H1 (cell line): ENCODE measurements around the gene TPSAB1. TPM values are rescaled to one million over a fixed set of nuclear protein-coding genes. Genes with fewer than 3 reads are reported as not detected.
"Not testable (repeated sequence)": the region's sequence is repeated elsewhere in the genome, so short reads cannot be mapped to it uniquely, and the experiment has no call there.

Experiments used
- CTCF ChIA-PET: fragments of 300-600 bp; sonication (Branson Sonifier 250); formaldehyde crosslinking; loops from one replicate; lab custom pipeline; 2021; ENCODE audit not compliant: partially characterized antibody; lab: Charles Lee
- POLR2A ChIA-PET: fragments of 300-600 bp; sonication (Branson Sonifier 250); formaldehyde crosslinking; loops from one replicate; lab custom pipeline; 2021; ENCODE audit warnings: inconsistent platforms; ENCODE audit not compliant: partially characterized antibody; lab: Charles Lee
- DNase-seq, 2 experiments: peaks; one replicate each; pipeline versions ENCODE4 v3.0.0 to v3.0.0-alpha.2; 2010 to 2022; ENCODE audit warnings: low spot score in 2 of 2, low read depth in 1 of 2, mixed read lengths in 1 of 2
- FAIRE-seq: peaks from 2 replicates; lab custom pipeline; 2011; peaks lifted over from hg19 to GRCh38; lab: Jason Lieb, UNC
- H2AFZ ChIP-seq: 2 replicates; pipeline ENCODE4 v1.8.1; 2012; ENCODE audit warnings: low read length, inconsistent platforms
- H2AK5ac ChIP-seq: 2 replicates; pipeline ENCODE4 v1.6.1; 2013; ENCODE audit warnings: low read depth, low read length
- H2BK120ac ChIP-seq: replicated peaks from 2 replicates; pipeline ENCODE3; 2013; ENCODE audit warnings: low read depth, low read length, inconsistent platforms
- H2BK12ac ChIP-seq: 2 replicates; pipeline ENCODE4 v1.6.1; 2013; ENCODE audit warnings: low read depth, low read length
- H2BK15ac ChIP-seq: 2 replicates; pipeline ENCODE4 v1.6.1; 2013; ENCODE audit warnings: low read length
- H2BK20ac ChIP-seq: 2 replicates; pipeline ENCODE4 v1.6.1; 2013; ENCODE audit warnings: low read length
- H2BK5ac ChIP-seq: 2 replicates; pipeline ENCODE4 v1.6.1; 2013; ENCODE audit warnings: low read depth, low read length
- H3K14ac ChIP-seq: 2 replicates; pipeline ENCODE4 v1.6.1; 2013; ENCODE audit warnings: inconsistent platforms; ENCODE audit not compliant: insufficient read length
- H3K18ac ChIP-seq: 2 replicates; pipeline ENCODE4 v1.6.1; 2013; ENCODE audit warnings: low read length; ENCODE audit errors: extremely low read depth
- H3K23ac ChIP-seq: 2 replicates; pipeline ENCODE4 v1.6.1; 2013; ENCODE audit warnings: inconsistent platforms; ENCODE audit not compliant: insufficient read length
- H3K23me2 ChIP-seq: 2 replicates; pipeline ENCODE4 v1.6.1; 2013; ENCODE audit warnings: low read depth, low read length
- H3K27ac ChIP-seq: 2 replicates; pipeline ENCODE4 v1.6.1; 2011; ENCODE audit warnings: low read depth, low read length, inconsistent platforms
- H3K27me3 ChIP-seq, 4 experiments: replicated peaks in 1 of 4; 1 replicate in 1 of 4; 2 replicates in 3 of 4; pipeline versions ENCODE4 v1.6.1 to v1.8.1; 2011 to 2013; ENCODE audit warnings: low read length in 3 of 4, mild to moderate bottlenecking in 3 of 4, inconsistent platforms in 2 of 4, mixed read lengths in 2 of 4, moderate library complexity in 1 of 4; ENCODE audit not compliant: control insufficient read depth in 3 of 4, insufficient read depth in 3 of 4; ENCODE audit errors: extremely low read depth in 1 of 4
- H3K36me3 ChIP-seq, 4 experiments: 2 replicates each; pipeline versions ENCODE4 v1.6.1 to v1.8.1; 2011 to 2013; ENCODE audit warnings: mild to moderate bottlenecking in 4 of 4, low read length in 3 of 4, moderate library complexity in 2 of 4, control low read depth in 1 of 4, inconsistent platforms in 1 of 4; ENCODE audit not compliant: insufficient read depth in 4 of 4, control insufficient read depth in 2 of 4
- H3K4ac ChIP-seq: replicated peaks from 2 replicates; pipeline ENCODE3; 2013; ENCODE audit warnings: low read length, low read depth, mixed read lengths, inconsistent platforms; ENCODE audit not compliant: insufficient read length
- H3K4me1 ChIP-seq, 4 experiments: replicated peaks in 1 of 4; 1 replicate in 1 of 4; 2 replicates in 3 of 4; pipeline versions ENCODE4 v1.6.1 to v1.8.1; 2011 to 2013; ENCODE audit warnings: low read length in 3 of 4, inconsistent platforms in 2 of 4, mixed read lengths in 1 of 4; ENCODE audit not compliant: insufficient read depth in 4 of 4, control insufficient read depth in 3 of 4
- H3K4me2 ChIP-seq, 2 experiments: 2 replicates each; pipeline versions ENCODE4 v1.6.1 to v1.8.1; 2011 to 2013; ENCODE audit warnings: low read depth in 2 of 2, low read length in 2 of 2, control low read depth in 1 of 2, inconsistent platforms in 1 of 2, mild to moderate bottlenecking in 1 of 2; ENCODE audit not compliant: insufficient read depth in 1 of 2
- H3K4me3 ChIP-seq, 4 experiments: fragments of 200-600, 300-600 bp in 1 of 4; sonication (generic), shearing (Covaris generic), sonication (Bioruptor Twin) in 1 of 4; 2 replicates each; pipeline versions ENCODE4 v1.5.1 to v1.8.1; 2011 to 2016; ENCODE audit warnings: low read length in 4 of 4, low read depth in 3 of 4, control low read depth in 2 of 4, inconsistent platforms in 2 of 4, mild to moderate bottlenecking in 2 of 4, mixed read lengths in 1 of 4, moderate library complexity in 1 of 4; ENCODE audit not compliant: insufficient read depth in 2 of 4; ENCODE audit errors: extremely low read depth in 1 of 4
- H3K56ac ChIP-seq: replicated peaks from 2 replicates; pipeline ENCODE3; 2013; ENCODE audit warnings: low read depth, mild to moderate bottlenecking, mixed read lengths, low read length, inconsistent platforms; ENCODE audit not compliant: insufficient read length
- H3K79me1 ChIP-seq: 2 replicates; pipeline ENCODE4 v1.6.1; 2013; ENCODE audit warnings: low read depth, low read length, control low read depth
- H3K79me2 ChIP-seq, 2 experiments: 2 replicates each; pipeline versions ENCODE4 v1.6.1 to v1.8.1; 2012 to 2013; ENCODE audit warnings: low read length in 2 of 2, mild to moderate bottlenecking in 2 of 2, inconsistent platforms in 1 of 2; ENCODE audit not compliant: insufficient read depth in 2 of 2, control insufficient read depth in 1 of 2
- H3K9ac ChIP-seq, 4 experiments: replicated peaks in 1 of 4; 1 replicate in 1 of 4; 2 replicates in 3 of 4; pipeline versions ENCODE4 v1.6.1 to v1.8.1; 2011 to 2013; ENCODE audit warnings: low read depth in 3 of 4, low read length in 3 of 4, control low read depth in 2 of 4, mild to moderate bottlenecking in 2 of 4, moderate library complexity in 2 of 4, inconsistent platforms in 1 of 4; ENCODE audit errors: extremely low read depth in 1 of 4
- H3K9me3 ChIP-seq, 2 experiments: 2 replicates each; pipeline versions ENCODE4 v1.6.1 to v1.8.1; 2012 to 2013; ENCODE audit warnings: mild to moderate bottlenecking in 2 of 2, moderate library complexity in 2 of 2, control low read depth in 1 of 2, inconsistent platforms in 1 of 2, low read depth in 1 of 2, low read length in 1 of 2, mixed read lengths in 1 of 2; ENCODE audit not compliant: insufficient read depth in 2 of 2
- H4K20me1 ChIP-seq, 2 experiments: replicated peaks in 1 of 2; 2 replicates each; pipeline versions ENCODE3 to v1.8.1; 2011 to 2013; ENCODE audit warnings: inconsistent platforms in 2 of 2, low read length in 2 of 2, mild to moderate bottlenecking in 1 of 2; ENCODE audit not compliant: insufficient read depth in 2 of 2, control insufficient read depth in 1 of 2
- H4K5ac ChIP-seq: 2 replicates; pipeline ENCODE4 v1.6.1; 2013; ENCODE audit warnings: low read length, low read depth, mixed read lengths, inconsistent platforms; ENCODE audit not compliant: insufficient read length
- H4K8ac ChIP-seq: 2 replicates; pipeline ENCODE4 v1.8.0; 2013; ENCODE audit warnings: mild to moderate bottlenecking, moderate library complexity, low read length, inconsistent platforms; ENCODE audit not compliant: insufficient read depth; ENCODE audit errors: extremely low read depth
- H4K91ac ChIP-seq: replicated peaks from 2 replicates; pipeline ENCODE3; 2013; ENCODE audit warnings: low read length, mixed read lengths, inconsistent platforms; ENCODE audit not compliant: insufficient read length
- WGBS, 2 experiments: shearing (Covaris generic) in 1 of 2; methylation state at CpG; one replicate each; pipeline versions ENCODE4 v1.1.6 to v1.1.7; 2013 to 2015; ENCODE audit warnings: low lambda C conversion rate in 2 of 2, mixed read lengths in 2 of 2, inconsistent platforms in 1 of 2, low coverage in 1 of 2, missing lambda C conversion rate in 1 of 2; ENCODE audit not compliant: insufficient replicate concordance in 2 of 2, insufficient coverage in 1 of 2, insufficient read length in 1 of 2; ENCODE audit errors: extremely low coverage in 1 of 2, missing lambda C conversion rate in 1 of 2; 5-methylcytosine and 5-hydroxymethylcytosine counted together
- polyA plus RNA-seq, 7 experiments: library from polyadenylated mRNA; depleted of rRNA in 3 of 7; stranded (reverse) in 5 of 7; unstranded in 2 of 7; fragments of >200 nt in 5 of 7; fragments of 200-250 nt in 2 of 7; gene quantifications; 1 replicate in 5 of 7; 2 replicates in 1 of 7; 4 replicates in 1 of 7; pipeline versions ENCODE4 v1.2.1 to v1.2.3, GENCODE V29; 2011 to 2013; ENCODE audit warnings: missing spikeins in 2 of 7, mixed read lengths in 2 of 7
- total RNA-seq: library from RNA; stranded (reverse); fragmentation: NEBNext Ultra II Directional; extraction: Animal tissue kit (Norgen Biotek cat#: 25700); gene quantifications from 2 replicates; pipeline ENCODE4 v1.2.1, GENCODE V29; 2021

The TPSAB1 gene
- total and polyA plus RNA-seq, 2 of the 8 experiments (the other 6 are each of a cell fraction or from before 2014, with no cell fraction given), result 0.09 TPM; not detected in 1

DNA sequence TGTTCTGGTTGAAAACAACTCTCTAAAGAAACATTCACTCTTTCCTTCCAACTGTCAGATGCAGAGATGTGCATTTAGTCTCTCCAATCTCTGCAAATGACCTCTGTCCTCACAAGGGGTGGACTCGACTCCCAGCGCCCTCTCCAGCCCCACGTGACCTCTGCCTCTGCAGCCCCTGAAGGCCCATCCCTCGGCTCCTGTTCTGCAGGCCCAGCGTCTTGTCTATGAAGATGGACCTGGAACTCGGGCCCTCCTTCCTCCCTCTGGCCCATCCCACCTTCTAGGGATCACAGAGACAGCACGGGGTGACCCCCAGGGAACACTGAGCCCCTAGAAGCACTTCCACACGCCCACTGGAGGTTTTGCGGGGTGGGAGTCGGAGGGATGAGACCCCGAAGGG is 2.9 kb downstream of the TPSAB1 start:
- H3K79me1 ChIP-seq, H2BK120ac ChIP-seq, H2BK15ac ChIP-seq, H2AK5ac ChIP-seq, H3K9me3 ChIP-seq, H3K4me1 ChIP-seq, H3K23me2 ChIP-seq, H2AFZ ChIP-seq, H4K5ac ChIP-seq, H3K23ac ChIP-seq, H3K14ac ChIP-seq, H3K79me2 ChIP-seq, H4K8ac ChIP-seq, FAIRE-seq, H3K27ac ChIP-seq, H4K91ac ChIP-seq, DNase-seq, H3K18ac ChIP-seq, H3K4me3 ChIP-seq, H3K9ac ChIP-seq, CTCF ChIA-PET, H3K56ac ChIP-seq, H4K20me1 ChIP-seq, H2BK12ac ChIP-seq, H3K4me2 ChIP-seq, H2BK5ac ChIP-seq, H3K36me3 ChIP-seq, H3K4ac ChIP-seq, POLR2A ChIA-PET, H2BK20ac ChIP-seq: not testable (repeated sequence)
- H3K27me3 ChIP-seq, result peaks cover 0 to 11% (median 4%) of the 10 kb centered on the region in 4 experiments; a peak in 3 of 7 replicates
- 79% methylated on average over 4 of the region's 11 CpGs; no CpG with 5 or more reads in 1 of the 2 experiments for WGBS, 2 experiments
